PC-9 (cell line): ENCODE data around the gene ANO7.

ENCODE experiments used
- CTCF ChIP-seq: fragments of 200-600 bp; sonication (generic); conservative IDR thresholded peaks from 2 replicates; pipeline ENCODE4 v1.6.1; 2017; ENCODE audit warnings: mixed run types, antibody characterized with exemption, mild to moderate bottlenecking, moderate library complexity
- EZH2 ChIP-seq: fragments of 200-600 bp; sonication (generic); IDR thresholded peaks from 2 replicates; pipeline ENCODE4 v1.8.0; 2017; ENCODE audit warnings: antibody characterized with exemption, low read depth

DNA sequence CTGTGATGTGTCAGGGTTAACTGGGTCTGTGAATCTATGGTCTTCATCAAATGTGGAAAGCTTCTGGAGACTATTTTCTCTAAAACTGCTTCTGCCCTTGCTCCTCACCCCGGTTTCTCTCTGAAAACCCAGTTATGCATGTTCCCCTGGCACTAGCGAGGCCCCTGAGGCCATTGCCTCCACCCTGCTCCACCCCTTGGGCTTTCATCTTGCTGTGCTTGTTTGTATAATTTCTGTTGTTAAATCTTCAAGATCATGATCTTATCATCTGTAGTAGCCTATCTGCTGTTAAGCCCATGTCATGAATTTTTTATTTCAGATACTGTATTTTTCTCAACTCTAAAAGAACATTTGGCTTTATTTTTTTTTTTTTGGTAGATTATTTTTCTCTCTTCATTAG lies 14.9 kb upstream of the ANO7 start:
- no peak for TF ChIP-seq CTCF
- TF ChIP-seq EZH2, result no peak
